Ovary (tissue), 9 donors: ENCODE data around the gene TEX19. TPM values are rescaled to one million over a fixed set of nuclear protein-coding genes. Genes with fewer than 3 reads are reported as not detected.

Experiments used
- DNase-seq, 5 donors: peaks; one replicate each; pipeline ENCODE4 v3.0.0-alpha.2; 2019 to 2020
- H3K27ac ChIP-seq, 2 donors: fragments of 200-600 bp; one replicate each; pipeline versions ENCODE4 v1.5.1 to v1.8.0; 2019 to 2022
- H3K27me3 ChIP-seq: fragments of 200-600 bp; one replicate; pipeline ENCODE4 v1.8.0; 2022
- H3K36me3 ChIP-seq: fragments of 200-600 bp; sonication (generic); one replicate; pipeline ENCODE4 v1.5.1; 2019
- H3K4me1 ChIP-seq: one replicate; pipeline ENCODE4 v1.8.1; 2013; ENCODE audit warnings: mild to moderate bottlenecking, moderate library complexity; ENCODE audit not compliant: insufficient read depth
- H3K4me3 ChIP-seq: fragments of 200-600 bp; sonication (generic); one replicate; pipeline ENCODE4 v1.5.1; 2017
- H3K9me3 ChIP-seq, 2 donors: fragments of 200-600 bp in 1 of 2; sonication (generic) in 1 of 2; one replicate each; pipeline versions ENCODE4 v1.5.1 to v1.8.1; 2013 to 2019; ENCODE audit warnings: mild to moderate bottlenecking in 1 of 2, moderate library complexity in 1 of 2
- CTCF ChIP-seq, 3 donors: fragments of 450-650 bp in 2 of 3; fragments of 200-600 bp in 1 of 3; IDR thresholded peaks; one replicate each; pipeline versions ENCODE4 v1.5.1 to v1.8.0; 2016 to 2022; ENCODE audit warnings: antibody characterized with exemption in 3 of 3, mild to moderate bottlenecking in 1 of 3
- EP300 ChIP-seq: sonication (generic); formaldehyde crosslinking; IDR thresholded peaks from one replicate; pipeline ENCODE4 v1.6.1; 2017; ENCODE audit warnings: antibody characterized with exemption
- POLR2A ChIP-seq: fragments of 450-650 bp; IDR thresholded peaks from one replicate; pipeline ENCODE4 v1.6.1; 2017; ENCODE audit warnings: antibody characterized with exemption, mild to moderate bottlenecking, moderate library complexity
- WGBS, 3 donors: extraction: QIAGEN DNeasy Blood & Tissue Kit in 1 of 3; methylation state at CpG; one replicate each; pipeline versions ENCODE4 v1.1.5 to v1.1.7; 2013 to 2017; 5-methylcytosine and 5-hydroxymethylcytosine counted together
- intact Hi-C, 4 donors: fragments of 100-400 bp; cut with DNase I; formaldehyde crosslinking; loops; one replicate each; pipeline versions ENCODE4 v1.11.0 to v1.15.1; 2022 to 2023
- polyA plus RNA-seq, 2 donors: library from polyadenylated mRNA; stranded (reverse); fragments of 200-250 nt in 1 of 2; fragments of 350-450 nt in 1 of 2; fragmentation: Illumina TruSeq in 1 of 2; extraction: RNeasy Lipid Tissue Mini Kit (QIAGEN cat#74804) in 1 of 2; gene quantifications; one replicate each; pipeline ENCODE4 v1.2.3, GENCODE V29; 2013 to 2014
- total RNA-seq, 7 donors: library from RNA; depleted of rRNA in 2 of 7; stranded (reverse); fragments of >200 nt in 2 of 7; fragmentation: NEBNext Ultra II Directional in 3 of 7; extraction: Animal tissue kit (Norgen Biotek cat#: 25700) in 3 of 7; gene quantifications; one replicate each; pipeline versions ENCODE4 v1.1.0 to v1.2.4, GENCODE V29; 2016 to 2023
- donor health status: DM: no; HTN: no; CAD: no; lungs with moderate emphysema.
- donor health status: DM: no; HTN: no; CAD: no.
- donor health status: Bipolar disorder and iron deficiency.
- donor health status: DM: yes; HTN: yes; CAD: no.
- donor health status: DM: no; HTN: no; CAD: no.
- donor health status: DM: yes; HTN: yes; CAD: no.

TEX19 gene
- total and polyA plus RNA-seq, 9 donors = not detected

- Histone ChIP-seq H3K36me3 (no peaks in the 10 kb centered on the region), H3K4me1 (no peaks in the 10 kb centered on the region), H3K27ac (no peak overlapping the region), H3K9me3 (no peaks in the 10 kb centered on the region), H3K27me3 (no peaks in the 10 kb centered on the region), H3K4me3 (no peak overlapping the region)
- TF ChIP-seq EP300 (no peak), POLR2A (no peak), CTCF (IDR thresholded peaks at IDR 0.05) (no peak)
- intact Hi-C loops = no loop called here
- 92 to 97% (median 96%) methylated on average over 6 of the region's 6 CpGs for WGBS, 3 donors
- DNase-seq = peak in 1 of 5 donors; percentile 15
Observed at GRCh38 chr17:82361885-82362633, 3.0 kb downstream of the TEX19 start.

- no peak for DNase-seq
- Histone ChIP-seq H3K27me3 (no peaks in the 10 kb centered on the region), H3K36me3 (no peaks in the 10 kb centered on the region), H3K4me1 (peaks cover 2% of the 10 kb centered on the region), H3K27ac (no peak overlapping the region), H3K4me3 (no peak overlapping the region), H3K9me3 (no peaks in the 10 kb centered on the region)
- TF ChIP-seq CTCF (IDR thresholded peaks at IDR 0.05) (no peak), EP300 (no peak), POLR2A (no peak)
- intact Hi-C loops = no loop called here
- 65 to 73% (median 72%) methylated on average over 6 of the region's 6 CpGs for WGBS, 3 donors
Observed at GRCh38 chr17:82365606-82366295, 6.7 kb downstream of the TEX19 start.

GRCh38 chr17:82366749-82367148 lies 7.7 kb downstream of the TEX19 start:
- Histone ChIP-seq H3K4me3 (no peak overlapping the region), H3K36me3 (no peaks in the 10 kb centered on the region), H3K27me3 (no peaks in the 10 kb centered on the region), H3K4me1 (peaks cover 7% of the 10 kb centered on the region), H3K27ac (no peak overlapping the region), H3K9me3 (no peaks in the 10 kb centered on the region)
- WGBS, 3 donors = 87 to 88% (median 88%) methylated on average over 7 of the region's 7 CpGs
- TF ChIP-seq CTCF (IDR thresholded peaks at IDR 0.05) = no peak
- TF ChIP-seq EP300 = no peak
- no peak for TF ChIP-seq POLR2A
- DNase-seq = no peak
- intact Hi-C loops = no loop called here

GRCh38 chr17:82367724-82368524 lies 8.9 kb downstream of the TEX19 start:
- Histone ChIP-seq H3K9me3 (no peaks in the 10 kb centered on the region), H3K36me3 (no peaks in the 10 kb centered on the region), H3K4me3 (no peak overlapping the region), H3K27me3 (peaks cover 6% of the 10 kb centered on the region), H3K4me1 (peaks cover 7% of the 10 kb centered on the region), H3K27ac (no peak overlapping the region)
- DNase-seq = no peak
- no peak for TF ChIP-seq POLR2A
- no peak for TF ChIP-seq EP300
- 82 to 85% (median 84%) methylated on average over 14 of the region's 14 CpGs for WGBS, 3 donors
- intact Hi-C loops = no loop called here
